HepG2 (cell line): ENCODE results near the gene FAM228A. TPM values are rescaled to one million over a fixed set of nuclear protein-coding genes. Genes with fewer than 3 reads are reported as not detected.

Experiments
- ATAC-seq: fragments of 200-7000 bp; cut with Tn5 transposase; 3 replicates; pipeline ENCODE4 v1.9.1; 2020; ENCODE audit warnings: mild to moderate bottlenecking, moderate library complexity
- BruUV-seq: library from RNA; stranded (reverse); fragments of 400-500 nt; replicated peaks from 2 replicates; lab custom pipeline; 2021; lab: Mats Ljungman, UMichigan
- CTCF ChIA-PET: fragments of 300-600 bp; formaldehyde crosslinking; extraction: SDS; loops from one replicate; lab custom pipeline; 2021; ENCODE audit warnings: low total read pairs, inconsistent platforms, low intra/inter-chr PET ratio; lab: Yijun Ruan, JAX
- POLR2A ChIA-PET: fragments of 350-600 bp; sonication (Branson Sonifier 250); formaldehyde crosslinking; loops from one replicate; lab custom pipeline; 2020; ENCODE audit warnings: antibody characterized with exemption, inconsistent platforms; lab: Yijun Ruan, JAX
- DNase-seq: peaks from one replicate; pipeline ENCODE4 v3.0.0-alpha.2; 2015; ENCODE audit warnings: low spot score
- FAIRE-seq: peaks from 3 replicates; lab custom pipeline; 2011; peaks lifted over from hg19 to GRCh38; lab: Jason Lieb, UNC
- H2AFZ ChIP-seq: one replicate; pipeline ENCODE4 v1.6.1; 2011; ENCODE audit warnings: low read length, inconsistent platforms
- H3K27ac ChIP-seq: fragments of 300-600 bp; 3 replicates; pipeline ENCODE4 v1.8.0; 2011; ENCODE audit warnings: mixed run types, mild to moderate bottlenecking, mixed read lengths, low read length, inconsistent platforms; ENCODE audit not compliant: insufficient read depth; ENCODE audit errors: extremely low read length
- H3K27me3 ChIP-seq, 2 experiments: fragments of 200-600 bp in 1 of 2; 2 replicates in 1 of 2; 3 replicates in 1 of 2; pipeline versions ENCODE4 v1.6.0 to v1.8.0; 2011; ENCODE audit warnings: low read length in 2 of 2, mild to moderate bottlenecking in 2 of 2, moderate library complexity in 2 of 2, inconsistent platforms in 1 of 2; ENCODE audit not compliant: insufficient read depth in 2 of 2, control insufficient read depth in 1 of 2
- H3K36me3 ChIP-seq, 2 experiments: fragments of 200-600 bp in 1 of 2; replicated peaks in 1 of 2; 2 replicates in 1 of 2; 3 replicates in 1 of 2; pipeline versions ENCODE4 v1.5.1 to v1.8.0; 2011; ENCODE audit warnings: low read length in 2 of 2, inconsistent platforms in 1 of 2; ENCODE audit not compliant: insufficient read depth in 2 of 2, control insufficient read depth in 1 of 2
- H3K4me1 ChIP-seq: 2 replicates; pipeline ENCODE4 v1.5.1; 2012; ENCODE audit warnings: low read length, inconsistent platforms; ENCODE audit not compliant: insufficient read depth
- H3K4me2 ChIP-seq: 2 replicates; pipeline ENCODE4 v1.6.0; 2011; ENCODE audit warnings: low read depth, low read length, inconsistent platforms
- H3K4me3 ChIP-seq, 3 experiments: fragments of 200-600 bp in 1 of 3; sonication (generic), shearing (Covaris generic) in 1 of 3; replicated peaks in 1 of 3; 2 replicates each; pipeline ENCODE4 v1.5.1; 2011 to 2016; ENCODE audit warnings: low read length in 3 of 3, inconsistent platforms in 2 of 3, low read depth in 2 of 3, mild to moderate bottlenecking in 2 of 3, control low read depth in 1 of 3, mixed read lengths in 1 of 3; ENCODE audit not compliant: insufficient read depth in 1 of 3
- H3K79me2 ChIP-seq: one replicate; pipeline ENCODE4 v1.6.1; 2011; ENCODE audit warnings: low read length, inconsistent platforms; ENCODE audit not compliant: insufficient read depth
- H3K9ac ChIP-seq: 2 replicates; pipeline ENCODE4 v1.6.0; 2011; ENCODE audit warnings: mild to moderate bottlenecking, low read depth, low read length, inconsistent platforms; ENCODE audit not compliant: insufficient read depth
- H3K9me3 ChIP-seq: 2 replicates; pipeline ENCODE4 v1.5.1; 2012; ENCODE audit warnings: mild to moderate bottlenecking, low read length
- H4K20me1 ChIP-seq: 2 replicates; pipeline ENCODE4 v1.6.0; 2011; ENCODE audit warnings: inconsistent platforms, mild to moderate bottlenecking, low read length, moderate library complexity; ENCODE audit not compliant: insufficient read depth
- JUND ChIP-seq: sonication (generic); formaldehyde crosslinking; IDR thresholded peaks from 2 replicates; pipeline ENCODE4 v1.8.0; 2022; ENCODE audit warnings: mild to moderate bottlenecking, missing genetic modification reagents
- KLF13 ChIP-seq: sonication (generic); formaldehyde crosslinking; IDR thresholded peaks from 2 replicates; pipeline ENCODE4 v1.4.0; 2020; ENCODE audit warnings: mild to moderate bottlenecking, missing genetic modification reagents
- MTA1 ChIP-seq: sonication (generic); formaldehyde crosslinking; IDR thresholded peaks from 2 replicates; pipeline ENCODE4 v1.4.0; 2020; ENCODE audit warnings: missing genetic modification reagents, mild to moderate bottlenecking, borderline replicate concordance
- NFRKB ChIP-seq: fragments of 450-650 bp; IDR thresholded peaks from 2 replicates; pipeline ENCODE4 v1.6.1; 2017
- RAD21 ChIP-seq: fragments of 450-650 bp; formaldehyde crosslinking; IDR thresholded peaks from 2 replicates; pipeline ENCODE4 v1.5.0; 2020; ENCODE audit warnings: mild to moderate bottlenecking
- RBFOX2 ChIP-seq: fragments of 200-400 bp; formaldehyde crosslinking; IDR thresholded peaks from 2 replicates; pipeline ENCODE4 v1.6.1; 2017; ENCODE audit warnings: low read depth, mild to moderate bottlenecking, low read length
- TAF1 ChIP-seq: sonication (generic); formaldehyde crosslinking; IDR thresholded peaks from 2 replicates; pipeline ENCODE4 v1.4.0; 2020; ENCODE audit warnings: missing genetic modification reagents
- ZNF350 ChIP-seq: sonication (generic); formaldehyde crosslinking; IDR thresholded peaks from 2 replicates; pipeline ENCODE4 v1.4.0; 2020; ENCODE audit warnings: mild to moderate bottlenecking, low read depth, missing genetic modification reagents, borderline replicate concordance
- ZNF589 ChIP-seq: sonication (generic); formaldehyde crosslinking; conservative IDR thresholded peaks from 2 replicates; pipeline ENCODE4 v1.8.0; 2022; ENCODE audit warnings: mild to moderate bottlenecking, moderate library complexity, missing genetic modification reagents
- ZNF629 ChIP-seq: sonication (generic); formaldehyde crosslinking; conservative IDR thresholded peaks from 2 replicates; pipeline ENCODE4 v1.5.0; 2020; ENCODE audit warnings: missing genetic modification reagents
- ZNF878 ChIP-seq: sonication (generic); formaldehyde crosslinking; IDR thresholded peaks from 2 replicates; pipeline ENCODE4 v1.8.1; 2023; ENCODE audit warnings: mild to moderate bottlenecking, missing genetic modification reagents, moderate library complexity
- WGBS: methylation state at CpG from one replicate; pipeline ENCODE4 v1.1.6; 2017; ENCODE audit warnings: low lambda C conversion rate; 5-methylcytosine and 5-hydroxymethylcytosine counted together
- in situ Hi-C: cut with HindIII; loops from 2 replicates; pipeline ENCODE4 v1.10.0; 2017; ENCODE audit warnings: low pct_unique_long_range_greater_than_20kb; ENCODE audit not compliant: extremely low pct_ligation_motif_present
- intact Hi-C: fragments of 100-400 bp; cut with micrococcal nuclease; formaldehyde crosslinking; loops from one replicate; pipeline ENCODE4 v1.10.0; 2022; ENCODE audit not compliant: unreplicated experiment
- polyA plus RNA-seq, 8 experiments: library from polyadenylated mRNA; depleted of rRNA in 3 of 8; stranded (reverse) in 7 of 8; unstranded in 1 of 8; fragments of >200 nt; fragmentation: Illumina TruSeq in 4 of 8; extraction: Trizol in 4 of 8; gene quantifications; 2 replicates each; pipeline versions ENCODE4 v1.2.1 to v1.2.3, GENCODE V29; 2011 to 2016; ENCODE audit warnings: low read depth in 4 of 8, missing spikeins in 1 of 8, mixed read lengths in 1 of 8; ENCODE audit not compliant: insufficient read depth in 1 of 8
- total RNA-seq, 5 experiments: library from RNA; depleted of rRNA; stranded (reverse); fragments of >200 nt; fragmentation: Illumina TruSeq; extraction: Trizol; gene quantifications; 2 replicates each; pipeline ENCODE4 v1.2.3, GENCODE V29; 2016; ENCODE audit warnings: low read depth in 1 of 5
- TF ChIP-seq, protein P1 (sequence below): sonication (generic); formaldehyde crosslinking; IDR thresholded peaks from 2 replicates; pipeline ENCODE4 v1.8.0; 2022; ENCODE audit warnings: mild to moderate bottlenecking, missing genetic modification reagents
- TF ChIP-seq, protein P2 (sequence below): sonication (generic); formaldehyde crosslinking; IDR thresholded peaks from 2 replicates; pipeline ENCODE4 v1.4.0; 2020; ENCODE audit warnings: missing genetic modification reagents, mild to moderate bottlenecking, borderline replicate concordance
- TF ChIP-seq, protein P3 (sequence below): sonication (generic); formaldehyde crosslinking; IDR thresholded peaks from 2 replicates; pipeline ENCODE4 v1.4.0; 2020; ENCODE audit warnings: mild to moderate bottlenecking, missing genetic modification reagents

The FAM228A gene
- total and polyA plus RNA-seq, 2 of the 13 experiments (the other 11 are each of a cell fraction or from before 2014, with no cell fraction given), result not detected

DNA sequence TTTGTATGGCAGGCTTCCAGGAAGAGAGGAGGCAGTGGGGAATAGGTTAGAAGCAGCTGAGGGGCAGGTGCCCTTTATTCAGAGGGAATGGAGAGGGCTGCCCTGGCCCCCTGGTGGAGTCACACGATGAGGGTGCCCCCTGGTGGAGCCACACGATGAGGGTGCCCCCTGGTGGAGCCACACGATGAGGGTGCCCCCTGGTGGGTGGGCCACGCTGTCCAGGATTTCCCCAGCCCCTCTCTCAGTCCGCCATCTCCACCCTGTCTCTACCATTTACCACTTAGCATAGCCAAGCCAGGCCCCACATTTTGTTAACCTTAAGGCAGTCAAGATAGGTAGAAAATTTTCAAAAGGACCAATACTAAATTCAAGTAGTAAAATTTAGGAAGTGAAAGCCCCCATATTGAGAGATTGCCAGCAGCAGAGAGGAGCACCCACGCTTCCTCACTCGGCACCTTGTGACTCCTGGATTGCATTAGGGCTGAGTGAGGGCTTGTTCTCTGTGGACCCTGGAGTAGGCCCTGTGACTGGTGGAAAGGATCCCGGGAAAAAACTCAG is 10.4 kb upstream of the FAM228A start:
- no peak overlapping the region for H2AFZ ChIP-seq
- H3K4me3 ChIP-seq, result no peak overlapping the region
- POLR2A ChIA-PET, result interaction anchor here (2.1 kb wide), 1 partner anchor 80 kb away, joined by 11 read pairs; the partner anchor contains the start of gene TP53I3
- H4K20me1 ChIP-seq, result no peaks in the 10 kb centered on the region
- peak overlapping the region; percentile 22; the same call in 1 of the 2 replicates for H3K4me2 ChIP-seq
- H3K27me3 ChIP-seq, result peaks cover 2 to 21% of the 10 kb centered on the region in 2 experiments; a peak in 3 of 5 replicates
- no peaks in the 10 kb centered on the region for H3K79me2 ChIP-seq
- DNase-seq, result peak; percentile 41
- CTCF ChIA-PET, result interaction anchor here (0.7 to 4.9 kb wide), 12 partner anchors 9 to 339 kb away, joined by 3 to 71 read pairs (median 8); partner anchors contain the start of genes ATAD2B, FAM228B, SF3B6 and TP53I3
- H3K27ac ChIP-seq, result no peak overlapping the region
- peak; percentile 87 for FAIRE-seq
- H3K9ac ChIP-seq, result no peak overlapping the region
- BruUV-seq, result no TSS peak
- H3K36me3 ChIP-seq, result no peaks in the 10 kb centered on the region
- in situ Hi-C loops (loop anchor here (10.0 kb wide), 3 partner anchors 80 to 340 kb away; partner anchors contain the start of gene TP53I3), intact Hi-C loops (loop anchor here (1.0 to 2.0 kb wide), 4 partner anchors 80 to 340 kb away; partner anchors contain the start of genes ATAD2B and TP53I3)
- H3K4me1 ChIP-seq, result no peaks in the 10 kb centered on the region
- peak; percentile 98 for ATAC-seq
- WGBS, result 44% methylated on average over 4 of the region's 8 CpGs
- no peaks in the 10 kb centered on the region for H3K9me3 ChIP-seq
- TF ChIP-seq JUND (CRISPR knock-in tag) (no peak), ZNF878 (no peak), MTA1 (CRISPR knock-in tag) (no peak), ZNF350 (CRISPR knock-in tag) (no peak), ZNF589 (no peak), TAF1 (CRISPR knock-in tag) (no peak), RAD21 (CRISPR knock-in tag) (peak; percentile 97), RBFOX2 (no peak), NFRKB (no peak), ZNF629 (CRISPR knock-in tag) (no peak), KLF13 (CRISPR knock-in tag) (no peak)
- TF ChIP-seq, protein P1, sequence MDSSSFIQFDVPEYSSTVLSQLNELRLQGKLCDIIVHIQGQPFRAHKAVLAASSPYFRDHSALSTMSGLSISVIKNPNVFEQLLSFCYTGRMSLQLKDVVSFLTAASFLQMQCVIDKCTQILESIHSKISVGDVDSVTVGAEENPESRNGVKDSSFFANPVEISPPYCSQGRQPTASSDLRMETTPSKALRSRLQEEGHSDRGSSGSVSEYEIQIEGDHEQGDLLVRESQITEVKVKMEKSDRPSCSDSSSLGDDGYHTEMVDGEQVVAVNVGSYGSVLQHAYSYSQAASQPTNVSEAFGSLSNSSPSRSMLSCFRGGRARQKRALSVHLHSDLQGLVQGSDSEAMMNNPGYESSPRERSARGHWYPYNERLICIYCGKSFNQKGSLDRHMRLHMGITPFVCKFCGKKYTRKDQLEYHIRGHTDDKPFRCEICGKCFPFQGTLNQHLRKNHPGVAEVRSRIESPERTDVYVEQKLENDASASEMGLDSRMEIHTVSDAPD (CRISPR knock-in tag), result no peak; the same call in 1 of the 2 replicates
- TF ChIP-seq, protein P2, sequence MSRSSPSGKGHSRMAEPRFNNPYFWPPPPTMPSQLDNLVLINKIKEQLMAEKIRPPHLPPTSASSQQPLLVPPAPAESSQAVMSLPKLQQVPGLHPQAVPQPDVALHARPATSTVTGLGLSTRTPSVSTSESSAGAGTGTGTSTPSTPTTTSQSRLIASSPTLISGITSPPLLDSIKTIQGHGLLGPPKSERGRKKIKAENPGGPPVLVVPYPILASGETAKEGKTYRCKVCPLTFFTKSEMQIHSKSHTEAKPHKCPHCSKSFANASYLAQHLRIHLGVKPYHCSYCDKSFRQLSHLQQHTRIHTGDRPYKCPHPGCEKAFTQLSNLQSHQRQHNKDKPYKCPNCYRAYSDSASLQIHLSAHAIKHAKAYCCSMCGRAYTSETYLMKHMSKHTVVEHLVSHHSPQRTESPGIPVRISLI (CRISPR knock-in tag), result no peak
- TF ChIP-seq, protein P3, sequence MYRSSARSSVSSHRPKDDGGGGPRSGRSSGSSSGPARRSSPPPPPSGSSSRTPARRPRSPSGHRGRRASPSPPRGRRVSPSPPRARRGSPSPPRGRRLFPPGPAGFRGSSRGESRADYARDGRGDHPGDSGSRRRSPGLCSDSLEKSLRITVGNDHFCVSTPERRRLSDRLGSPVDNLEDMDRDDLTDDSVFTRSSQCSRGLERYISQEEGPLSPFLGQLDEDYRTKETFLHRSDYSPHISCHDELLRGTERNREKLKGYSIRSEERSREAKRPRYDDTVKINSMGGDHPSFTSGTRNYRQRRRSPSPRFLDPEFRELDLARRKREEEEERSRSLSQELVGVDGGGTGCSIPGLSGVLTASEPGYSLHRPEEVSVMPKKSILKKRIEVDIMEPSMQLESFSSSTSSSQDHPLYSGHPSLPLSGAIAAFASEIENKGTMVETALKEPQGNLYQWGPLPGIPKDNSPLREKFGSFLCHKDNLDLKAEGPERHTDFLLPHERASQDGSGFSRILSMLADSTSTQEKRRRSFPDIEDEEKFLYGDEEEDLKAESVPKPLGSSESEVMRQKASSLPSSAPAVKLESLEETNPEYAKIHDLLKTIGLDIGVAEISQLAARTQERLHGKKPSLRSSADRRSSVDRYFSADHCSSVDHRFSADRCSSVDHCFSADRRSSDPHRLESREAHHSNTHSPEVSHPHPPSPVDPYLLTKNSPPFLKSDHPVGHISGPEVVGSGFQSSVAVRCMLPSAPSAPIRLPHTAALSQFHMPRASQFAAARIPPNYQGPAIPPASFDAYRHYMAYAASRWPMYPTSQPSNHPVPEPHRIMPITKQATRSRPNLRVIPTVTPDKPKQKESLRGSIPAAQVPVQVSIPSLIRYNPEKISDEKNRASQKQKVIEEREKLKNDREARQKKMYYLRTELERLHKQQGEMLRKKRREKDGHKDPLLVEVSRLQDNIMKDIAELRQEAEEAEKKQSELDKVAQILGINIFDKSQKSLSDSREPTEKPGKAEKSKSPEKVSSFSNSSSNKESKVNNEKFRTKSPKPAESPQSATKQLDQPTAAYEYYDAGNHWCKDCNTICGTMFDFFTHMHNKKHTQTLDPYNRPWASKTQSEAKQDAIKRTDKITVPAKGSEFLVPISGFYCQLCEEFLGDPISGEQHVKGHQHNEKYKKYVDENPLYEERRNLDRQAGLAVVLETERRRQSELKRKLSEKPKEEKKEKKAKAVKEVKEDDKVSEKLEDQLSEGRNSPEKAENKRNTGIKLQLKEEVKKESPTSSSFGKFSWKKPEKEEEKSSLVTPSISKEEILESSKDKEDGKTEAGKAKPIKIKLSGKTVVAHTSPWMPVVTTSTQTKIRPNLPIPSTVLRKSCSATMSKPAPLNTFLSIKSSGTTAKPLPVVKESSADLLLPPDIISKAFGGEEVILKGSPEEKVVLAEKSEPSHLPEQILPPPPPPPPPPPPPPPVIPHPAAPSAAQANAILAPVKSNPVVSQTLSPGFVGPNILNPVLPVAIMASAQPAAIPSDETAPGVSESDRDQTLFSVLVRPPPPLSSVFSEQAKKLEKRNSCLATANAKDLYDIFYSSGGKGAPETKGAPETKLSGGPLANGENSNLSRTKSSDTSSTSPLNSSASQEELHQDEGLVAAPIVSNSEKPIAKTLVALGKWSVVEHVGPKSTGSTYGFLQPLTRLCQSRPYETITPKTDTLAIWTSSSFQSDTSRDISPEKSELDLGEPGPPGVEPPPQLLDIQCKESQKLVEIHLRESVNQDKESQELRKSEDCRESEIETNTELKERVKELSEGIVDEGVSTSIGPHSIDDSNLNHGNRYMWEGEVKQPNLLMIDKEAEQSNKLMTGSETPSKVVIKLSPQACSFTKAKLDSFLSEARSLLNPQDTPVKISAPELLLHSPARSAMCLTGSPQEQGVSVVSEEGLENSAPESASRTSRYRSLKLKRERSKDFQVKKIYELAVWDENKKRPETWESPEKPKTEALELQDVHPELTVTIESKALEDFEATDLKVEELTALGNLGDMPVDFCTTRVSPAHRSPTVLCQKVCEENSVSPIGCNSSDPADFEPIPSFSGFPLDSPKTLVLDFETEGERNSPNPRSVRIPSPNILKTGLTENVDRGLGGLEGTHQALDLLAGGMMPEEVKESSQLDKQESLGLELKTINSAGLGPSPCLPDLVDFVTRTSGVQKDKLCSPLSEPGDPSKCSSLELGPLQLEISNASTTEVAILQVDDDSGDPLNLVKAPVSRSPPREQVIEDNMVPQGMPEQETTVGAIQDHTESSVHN (CRISPR knock-in tag), result no peak
